Skeletal muscle tissue (tissue), 4 donors: Measurements from ENCODE around the gene CBFB. TPM values are rescaled to one million over a fixed set of nuclear protein-coding genes. Genes with fewer than 3 reads are reported as not detected.
A peak's percentile ranks its signal among the peaks of the same experiment; 100 is the strongest.
"Not testable (repeated sequence)": the region's sequence is repeated elsewhere in the genome, so short reads cannot be mapped to it uniquely, and the experiment has no call there.

ENCODE experiments used
- H3K27ac ChIP-seq: one replicate; pipeline ENCODE4 v1.7.0; 2013; ENCODE audit warnings: mild to moderate bottlenecking, low read depth, low read length, inconsistent platforms
- H3K27me3 ChIP-seq, 3 donors: one replicate each; pipeline ENCODE4 v1.7.0; 2013; ENCODE audit warnings: low read length in 3 of 3; ENCODE audit not compliant: control insufficient read depth in 3 of 3, insufficient read depth in 3 of 3
- H3K36me3 ChIP-seq, 3 donors: one replicate each; pipeline ENCODE4 v1.7.0; 2013; ENCODE audit warnings: low read length in 3 of 3; ENCODE audit not compliant: control insufficient read depth in 3 of 3, insufficient read depth in 3 of 3
- H3K4me1 ChIP-seq, 3 donors: one replicate each; pipeline ENCODE4 v1.7.0; 2013; ENCODE audit warnings: low read length in 3 of 3, mild to moderate bottlenecking in 3 of 3; ENCODE audit not compliant: control insufficient read depth in 3 of 3, insufficient read depth in 3 of 3
- H3K4me3 ChIP-seq, 3 donors: one replicate each; pipeline ENCODE4 v1.7.0; 2013; ENCODE audit warnings: low read length in 3 of 3
- H3K9ac ChIP-seq, 3 donors: one replicate each; pipeline ENCODE4 v1.7.0; 2013; ENCODE audit warnings: low read length in 3 of 3, mild to moderate bottlenecking in 3 of 3, moderate library complexity in 2 of 3, low read depth in 1 of 3
- H3K9me3 ChIP-seq, 3 donors: one replicate each; pipeline ENCODE4 v1.7.0; 2013; ENCODE audit warnings: low read length in 3 of 3; ENCODE audit not compliant: control insufficient read depth in 3 of 3
- total RNA-seq: library from RNA; depleted of rRNA; stranded (reverse); fragments of >200 nt; gene quantifications from one replicate; pipeline ENCODE4 v1.2.3, GENCODE V29; 2014
- donor health status: Osteomylitis.

Gene CBFB
- total RNA-seq, 1 donor from 2014 or later = 33.9 TPM

- Histone ChIP-seq H3K9ac (no peak overlapping the region), H3K27ac (no peak overlapping the region), H3K9me3 (no peaks in the 10 kb centered on the region), H3K4me3 (no peak overlapping the region), H3K36me3 (peaks cover 3 to 10% (median 4%) of the 10 kb centered on the region in 3 donors), H3K4me1 (peaks cover 20 to 35% (median 21%) of the 10 kb centered on the region in 3 donors), H3K27me3 (no peaks in the 10 kb centered on the region)
These were observed 83.8 kb downstream of the CBFB start for GRCh38 chr16:67112591-67113399.

DNA sequence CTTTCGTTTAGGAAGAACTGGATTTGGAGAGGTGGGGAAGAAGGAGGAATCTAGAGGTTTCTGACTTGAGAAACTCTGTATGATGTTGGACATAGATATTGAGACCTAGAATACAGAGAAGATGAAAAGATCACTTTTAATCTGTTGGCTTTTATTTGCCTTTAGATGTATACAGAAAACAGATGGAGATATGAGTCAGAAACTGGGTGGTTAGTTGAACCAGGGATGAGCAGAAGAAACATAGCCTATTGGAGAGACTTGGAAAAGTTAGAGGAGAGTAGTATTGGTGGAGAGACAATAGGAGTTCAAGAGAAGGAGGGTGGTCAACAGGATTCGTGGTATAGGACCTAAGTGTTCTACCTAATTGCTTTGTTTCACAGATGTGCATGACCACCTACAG is 85.8 kb downstream of the CBFB start:
- Histone ChIP-seq H3K9ac (no peak overlapping the region), H3K4me3 (no peak overlapping the region), H3K27me3 (no peaks in the 10 kb centered on the region), H3K4me1 (peaks cover 12 to 26% (median 13%) of the 10 kb centered on the region in 3 donors), H3K9me3 (no peaks in the 10 kb centered on the region), H3K27ac (no peak overlapping the region), H3K36me3 (peaks cover 4 to 11% (median 4%) of the 10 kb centered on the region in 3 donors)

- Histone ChIP-seq H3K36me3 (peaks cover 10 to 18% (median 11%) of the 10 kb centered on the region in 3 donors), H3K9ac (no peak overlapping the region), H3K4me1 (peaks cover 8 to 21% (median 9%) of the 10 kb centered on the region in 3 donors), H3K27me3 (no peaks in the 10 kb centered on the region), H3K4me3 (no peak overlapping the region), H3K27ac (no peak overlapping the region), H3K9me3 (no peaks in the 10 kb centered on the region)
These were observed 86.7 kb downstream of the CBFB start for GRCh38 chr16:67115639-67116038.

DNA sequence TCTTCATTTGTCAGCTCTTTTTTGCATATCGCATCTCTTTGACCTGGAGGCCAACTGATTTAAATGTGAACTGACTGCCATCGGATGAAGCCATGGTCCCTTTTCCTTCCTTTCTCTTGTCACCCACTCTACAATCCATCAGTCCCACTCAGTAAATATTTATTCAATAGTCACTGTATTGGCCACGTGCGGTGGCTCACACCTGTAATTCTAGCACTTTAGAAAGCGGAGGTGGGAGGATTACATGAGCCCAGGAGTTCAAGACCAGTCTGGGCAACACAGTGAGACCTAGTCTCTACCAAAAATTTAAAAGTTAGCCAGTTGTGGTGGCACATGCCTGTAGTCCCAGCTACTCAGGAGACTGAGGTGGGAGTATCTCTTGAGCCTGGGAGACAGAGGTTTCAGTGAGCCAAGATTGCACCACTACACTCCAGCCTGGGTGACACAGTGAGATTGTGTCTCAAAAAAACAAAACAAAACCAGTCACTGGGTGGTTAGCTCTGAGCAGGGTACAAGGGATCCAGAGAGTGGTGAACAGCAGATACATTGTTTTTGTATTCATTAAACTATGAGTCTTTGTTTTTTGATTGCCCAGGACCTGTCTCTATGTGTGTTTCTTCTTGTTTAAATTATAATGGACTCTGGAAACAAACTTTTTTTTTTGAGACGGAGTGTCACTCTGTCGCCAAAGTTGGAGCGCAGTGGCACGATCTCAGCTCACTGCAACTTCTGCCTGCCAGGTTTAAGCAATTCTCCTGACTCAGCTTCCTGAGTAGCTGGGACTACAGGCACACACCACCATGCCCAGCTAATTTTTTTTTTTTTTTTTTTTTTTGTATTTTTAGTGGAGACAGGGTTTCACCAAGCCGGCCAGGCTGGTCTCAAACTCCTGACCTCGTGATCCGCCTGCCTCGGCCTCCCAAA is 87.7 kb downstream of the CBFB start:
- Histone ChIP-seq H3K27me3 (no peaks in the 10 kb centered on the region), H3K9me3 (no peaks in the 10 kb centered on the region), H3K9ac (peak overlapping the region in 1 of 3 donors; percentile 12), H3K4me3 (no peak overlapping the region), H3K4me1 (peaks cover 0 to 13% (median 0%) of the 10 kb centered on the region in 3 donors), H3K36me3 (peaks cover 10 to 22% (median 11%) of the 10 kb centered on the region in 3 donors), H3K27ac (no peak overlapping the region)

DNA sequence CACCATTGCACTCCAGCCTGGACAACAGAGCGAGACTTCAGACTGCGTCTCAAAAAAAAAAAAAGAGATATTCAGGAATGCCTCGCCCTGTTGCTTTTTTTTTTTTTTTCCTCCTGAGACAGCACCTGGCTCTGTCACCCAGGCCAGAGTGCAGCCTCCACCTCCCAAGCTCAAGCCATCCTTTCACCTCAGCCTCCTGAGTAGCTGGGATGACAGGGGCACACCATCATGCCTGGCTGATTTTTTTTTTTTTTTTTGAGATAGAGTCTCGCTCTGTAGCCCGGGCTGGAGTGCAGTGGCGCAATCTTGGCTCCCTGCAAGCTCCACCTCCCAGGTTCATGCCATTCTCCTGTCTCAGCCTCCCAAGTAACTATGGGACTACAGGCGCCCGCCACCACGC is 88.8 kb downstream of the CBFB start:
- H3K9me3 ChIP-seq = no peaks in the 10 kb centered on the region
- H3K4me3 ChIP-seq = no peak overlapping the region
- H3K36me3 ChIP-seq = peaks cover 15 to 25% (median 15%) of the 10 kb centered on the region in 3 donors
- H3K9ac ChIP-seq = no peak overlapping the region
- no peaks in the 10 kb centered on the region for H3K27me3 ChIP-seq
- peaks cover 0 to 7% (median 2%) of the 10 kb centered on the region in 3 donors for H3K4me1 ChIP-seq
- H3K27ac ChIP-seq = no peak overlapping the region

- no peak overlapping the region for H3K9ac ChIP-seq
- no peak overlapping the region for H3K27ac ChIP-seq
- H3K4me1 ChIP-seq = peaks cover 2 to 5% (median 3%) of the 10 kb centered on the region in 3 donors
- no peaks in the 10 kb centered on the region for H3K27me3 ChIP-seq
- H3K9me3 ChIP-seq = no peaks in the 10 kb centered on the region
- H3K36me3 ChIP-seq = peaks cover 16 to 23% (median 21%) of the 10 kb centered on the region in 3 donors
- no peak overlapping the region for H3K4me3 ChIP-seq
These were observed 91.1 kb downstream of the CBFB start for GRCh38 chr16:67120025-67120424.

DNA sequence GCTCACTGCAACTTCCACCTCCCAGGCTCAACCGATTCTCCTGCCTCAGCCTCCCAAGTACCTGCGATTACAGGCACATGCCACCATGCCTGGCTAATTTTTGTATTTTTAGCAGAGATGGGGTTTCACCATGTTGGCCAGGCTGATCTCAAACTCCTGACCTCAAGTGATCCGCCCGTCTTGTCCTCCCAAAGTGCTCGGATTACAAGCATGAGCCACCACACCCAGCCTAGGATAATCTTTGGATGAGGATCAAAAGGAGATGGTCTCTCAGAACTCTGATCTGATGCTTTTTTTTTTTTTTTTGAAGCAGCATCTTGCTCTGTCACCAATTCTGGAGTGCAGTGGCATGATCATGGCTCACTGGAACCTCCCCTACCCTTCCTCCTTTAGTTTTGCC is 93.8 kb downstream of the CBFB start:
- not testable (repeated sequence) for H3K4me3 ChIP-seq, H3K9me3 ChIP-seq, H3K9ac ChIP-seq, H3K27ac ChIP-seq, H3K27me3 ChIP-seq
- Histone ChIP-seq H3K36me3 (peaks cover 16 to 32% (median 26%) of the 10 kb centered on the region in 3 donors), H3K4me1 (peaks cover 7 to 11% (median 9%) of the 10 kb centered on the region in 3 donors)

- no peak overlapping the region for H3K4me3 ChIP-seq
- no peaks in the 10 kb centered on the region for H3K27me3 ChIP-seq
- H3K36me3 ChIP-seq = peaks cover 22 to 36% (median 28%) of the 10 kb centered on the region in 3 donors
- peak overlapping the region; percentile 12 for H3K27ac ChIP-seq
- H3K9ac ChIP-seq = peak overlapping the region in 1 of 3 donors; percentile 57
- peaks cover 26 to 28% (median 27%) of the 10 kb centered on the region in 3 donors for H3K4me1 ChIP-seq
- no peaks in the 10 kb centered on the region for H3K9me3 ChIP-seq
These were observed 99.5 kb downstream of the CBFB start for GRCh38 chr16:67128417-67128816.

DNA sequence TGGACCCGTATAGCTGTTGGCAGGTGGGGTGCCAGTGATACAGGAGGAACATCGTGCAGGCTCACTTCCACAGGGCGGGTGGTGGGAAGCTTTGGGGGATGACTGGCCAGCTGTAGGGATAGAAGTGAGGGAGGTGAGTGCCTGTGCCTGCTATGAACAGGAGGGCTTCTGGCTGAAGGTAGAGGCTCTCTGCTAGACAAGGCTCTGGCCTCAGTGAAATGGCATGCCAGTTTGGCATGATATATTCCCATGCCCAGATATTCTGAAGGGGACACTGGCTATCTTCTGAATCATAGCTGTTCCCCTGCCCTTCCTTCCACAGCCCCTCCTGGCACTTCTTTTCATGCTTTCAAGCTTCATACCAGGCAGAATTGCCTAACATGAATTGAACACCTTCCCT is 99.9 kb downstream of the CBFB start:
- H3K9ac ChIP-seq = peak overlapping the region in 2 of 3 donors; percentile 38 to 57
- H3K36me3 ChIP-seq = peaks cover 22 to 37% (median 29%) of the 10 kb centered on the region in 3 donors
- peaks cover 26 to 28% (median 27%) of the 10 kb centered on the region in 3 donors for H3K4me1 ChIP-seq
- H3K9me3 ChIP-seq = no peaks in the 10 kb centered on the region
- peak overlapping the region; percentile 12 for H3K27ac ChIP-seq
- H3K27me3 ChIP-seq = no peaks in the 10 kb centered on the region
- no peak overlapping the region for H3K4me3 ChIP-seq
